SU-DHL-6 (cell line): ENCODE results near the gene SH3RF1.

Source experiments
- H2AFZ ChIP-seq: fragments of 200-600 bp; sonication (generic); 2 replicates; pipeline ENCODE4 v1.6.1; 2014; ENCODE audit warnings: low read depth, mild to moderate bottlenecking, moderate library complexity, mixed read lengths, antibody characterized with exemption, low read length; ENCODE audit not compliant: severe bottlenecking
- H3F3A ChIP-seq: fragments of 200-600 bp; shearing (Covaris generic); 2 replicates; pipeline ENCODE4 v1.6.0; 2016; ENCODE audit warnings: antibody characterized with exemption, mild to moderate bottlenecking; ENCODE audit not compliant: insufficient read depth
- H3K27ac ChIP-seq: fragments of 200-600 bp; sonication (generic); 2 replicates; pipeline ENCODE4 v1.5.1; 2016; ENCODE audit warnings: low read depth, mild to moderate bottlenecking, low read length, moderate library complexity, mixed read lengths
- H3K27me3 ChIP-seq: fragments of 200-600 bp; sonication (generic), shearing (Covaris generic); 2 replicates; pipeline ENCODE4 v1.6.0; 2014; ENCODE audit warnings: mild to moderate bottlenecking, low read length
- H3K36me3 ChIP-seq: fragments of 200-600 bp; sonication (generic); 2 replicates; pipeline ENCODE4 v1.6.1; 2014; ENCODE audit warnings: mild to moderate bottlenecking, low read length, mixed read lengths
- H3K4me2 ChIP-seq: fragments of 300-600, 200-600 bp; shearing (Covaris generic), sonication (generic); 2 replicates; pipeline ENCODE4 v1.6.0; 2014; ENCODE audit warnings: low read length, low read depth, mild to moderate bottlenecking; ENCODE audit not compliant: poor library complexity, severe bottlenecking
- H3K4me3 ChIP-seq: fragments of 200-600 bp; sonication (generic); 2 replicates; pipeline ENCODE4 v1.5.1; 2014; ENCODE audit warnings: antibody characterized with exemption, low read length, mild to moderate bottlenecking, mixed read lengths; ENCODE audit not compliant: insufficient read depth, poor library complexity, severe bottlenecking
- H3K79me2 ChIP-seq: fragments of 200-600 bp; sonication (generic); 2 replicates; pipeline ENCODE4 v1.6.1; 2014; ENCODE audit warnings: mild to moderate bottlenecking, low read length, moderate library complexity; ENCODE audit not compliant: insufficient read depth
- H3K9ac ChIP-seq: fragments of 200-600 bp; sonication (generic); 2 replicates; pipeline ENCODE4 v1.7.0; 2014; ENCODE audit warnings: mild to moderate bottlenecking, low read length
- H3K9me2 ChIP-seq: fragments of 200-600 bp; sonication (generic); replicated peaks from 2 replicates; pipeline ENCODE4 v1.6.1; 2014; ENCODE audit warnings: low read length; ENCODE audit not compliant: insufficient read depth
- H3K9me3 ChIP-seq: fragments of 200-600 bp; sonication (generic); 2 replicates; pipeline ENCODE4 v1.6.1; 2014; ENCODE audit warnings: low read length, mixed read lengths; ENCODE audit not compliant: insufficient read depth
- H4K20me1 ChIP-seq: fragments of 200-600 bp; sonication (generic); 2 replicates; pipeline ENCODE4 v1.6.1; 2014; ENCODE audit warnings: low read depth, mild to moderate bottlenecking, antibody characterized with exemption, low read length, moderate library complexity, mixed read lengths
- EZH2phosphoT487 ChIP-seq: fragments of 200-600 bp; sonication (generic), shearing (Covaris generic); conservative IDR thresholded peaks from 2 replicates; pipeline ENCODE4 v1.6.1; 2018; ENCODE audit warnings: mild to moderate bottlenecking, antibody characterized with exemption, low read length, moderate library complexity, mixed read lengths
- TF ChIP-seq, protein P1 (sequence below): fragments of 200-600 bp; sonication (generic); IDR thresholded peaks from one replicate; pipeline ENCODE4 v1.5.1; 2017; ENCODE audit warnings: antibody characterized with exemption, mild to moderate bottlenecking, low read length, moderate library complexity; ENCODE audit not compliant: insufficient read depth, poor library complexity, severe bottlenecking

Gene SH3RF1

DNA sequence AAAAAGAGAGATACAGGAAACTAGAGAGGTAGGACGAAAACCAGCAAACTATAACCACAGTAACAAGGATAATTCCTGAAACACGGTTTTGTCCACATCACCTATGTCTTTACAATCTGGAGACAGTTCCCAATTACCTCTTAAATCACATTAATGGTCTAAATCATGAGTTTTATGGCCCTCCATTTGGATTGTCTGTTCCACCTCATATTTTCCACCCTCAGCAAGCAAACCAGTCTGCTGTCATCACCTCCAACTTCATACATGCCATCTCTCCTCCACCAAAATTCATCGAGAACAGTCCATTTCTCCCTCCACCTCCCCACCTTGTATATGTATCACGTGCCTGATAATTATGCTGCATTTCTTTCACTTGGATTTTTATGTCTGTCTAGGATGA, 107.3 kb downstream of the SH3RF1 start:
- H3K79me2 ChIP-seq = no peaks in the 10 kb centered on the region
- no peak overlapping the region for H3K27ac ChIP-seq
- no peak overlapping the region for H3K4me2 ChIP-seq
- H3K4me3 ChIP-seq = no peak overlapping the region
- no peaks in the 10 kb centered on the region for H4K20me1 ChIP-seq
- no peaks in the 10 kb centered on the region for H3K27me3 ChIP-seq
- no peak overlapping the region for H2AFZ ChIP-seq
- no peaks in the 10 kb centered on the region for H3K9me2 ChIP-seq
- H3K9ac ChIP-seq = no peak overlapping the region
- no peaks in the 10 kb centered on the region for H3F3A ChIP-seq
- no peaks in the 10 kb centered on the region for H3K36me3 ChIP-seq
- TF ChIP-seq, protein P1, sequence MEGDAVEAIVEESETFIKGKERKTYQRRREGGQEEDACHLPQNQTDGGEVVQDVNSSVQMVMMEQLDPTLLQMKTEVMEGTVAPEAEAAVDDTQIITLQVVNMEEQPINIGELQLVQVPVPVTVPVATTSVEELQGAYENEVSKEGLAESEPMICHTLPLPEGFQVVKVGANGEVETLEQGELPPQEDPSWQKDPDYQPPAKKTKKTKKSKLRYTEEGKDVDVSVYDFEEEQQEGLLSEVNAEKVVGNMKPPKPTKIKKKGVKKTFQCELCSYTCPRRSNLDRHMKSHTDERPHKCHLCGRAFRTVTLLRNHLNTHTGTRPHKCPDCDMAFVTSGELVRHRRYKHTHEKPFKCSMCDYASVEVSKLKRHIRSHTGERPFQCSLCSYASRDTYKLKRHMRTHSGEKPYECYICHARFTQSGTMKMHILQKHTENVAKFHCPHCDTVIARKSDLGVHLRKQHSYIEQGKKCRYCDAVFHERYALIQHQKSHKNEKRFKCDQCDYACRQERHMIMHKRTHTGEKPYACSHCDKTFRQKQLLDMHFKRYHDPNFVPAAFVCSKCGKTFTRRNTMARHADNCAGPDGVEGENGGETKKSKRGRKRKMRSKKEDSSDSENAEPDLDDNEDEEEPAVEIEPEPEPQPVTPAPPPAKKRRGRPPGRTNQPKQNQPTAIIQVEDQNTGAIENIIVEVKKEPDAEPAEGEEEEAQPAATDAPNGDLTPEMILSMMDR = no peak
- TF ChIP-seq EZH2phosphoT487 = no peak
- no peaks in the 10 kb centered on the region for H3K9me3 ChIP-seq

- H3K9me2 ChIP-seq = no peaks in the 10 kb centered on the region
- no peaks in the 10 kb centered on the region for H3K79me2 ChIP-seq
- TF ChIP-seq EZH2phosphoT487 = no peak
- TF ChIP-seq, protein P1 = no peak
- no peak overlapping the region for H3K27ac ChIP-seq
- H3K9me3 ChIP-seq = no peaks in the 10 kb centered on the region
- H4K20me1 ChIP-seq = no peaks in the 10 kb centered on the region
- H3K4me2 ChIP-seq = no peak overlapping the region
- H3K9ac ChIP-seq = no peak overlapping the region
- H3K36me3 ChIP-seq = no peaks in the 10 kb centered on the region
- no peaks in the 10 kb centered on the region for H3F3A ChIP-seq
- no peaks in the 10 kb centered on the region for H3K27me3 ChIP-seq
- no peak overlapping the region for H3K4me3 ChIP-seq
- no peak overlapping the region for H2AFZ ChIP-seq
These were observed 109.9 kb downstream of the SH3RF1 start for GRCh38 chr4:169160825-169161224.

- Histone ChIP-seq H4K20me1 (no peaks in the 10 kb centered on the region), H3K27ac (no peak overlapping the region)
These were observed 111.1 kb downstream of the SH3RF1 start for GRCh38 chr4:169159624-169160171.

More at GRCh38 chr4:169159624-169160171, 111.1 kb downstream of the SH3RF1 start:
- H3K4me2 ChIP-seq = no peak overlapping the region
- no peak overlapping the region for H2AFZ ChIP-seq
- no peak overlapping the region for H3K9ac ChIP-seq
- no peaks in the 10 kb centered on the region for H3K79me2 ChIP-seq
- H3K27me3 ChIP-seq = no peaks in the 10 kb centered on the region
- H3F3A ChIP-seq = no peaks in the 10 kb centered on the region
- TF ChIP-seq, protein P1 = no peak
- TF ChIP-seq EZH2phosphoT487 = no peak
- H3K36me3 ChIP-seq = no peaks in the 10 kb centered on the region
- H3K9me3 ChIP-seq = no peaks in the 10 kb centered on the region
- H3K4me3 ChIP-seq = no peak overlapping the region
- H3K9me2 ChIP-seq = no peaks in the 10 kb centered on the region
